ENCODE results near the gene PARP8.

DNA sequence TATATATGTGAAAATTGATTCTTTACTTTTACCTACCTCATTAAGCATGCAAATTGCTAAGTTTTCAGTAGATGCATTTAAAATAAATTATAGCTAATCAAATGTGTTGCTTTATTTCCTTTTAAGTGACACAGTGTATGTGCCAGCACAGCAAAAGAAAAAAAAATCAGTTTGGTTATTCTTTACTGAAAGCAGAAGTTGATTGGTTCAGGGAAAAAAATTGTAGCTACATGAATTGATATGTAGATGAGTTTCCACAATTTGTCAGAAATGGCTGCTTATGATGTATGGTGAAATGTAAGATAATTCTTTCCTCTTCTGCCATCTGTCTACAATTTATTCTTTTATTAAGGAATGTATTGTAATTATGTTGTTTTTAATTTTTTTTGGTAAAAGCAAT is 57.8 kb downstream of the PARP8 start:
- TF ChIP-seq EZH2 (IDR thresholded peaks at IDR 0.05; ENCODE audit: low read depth, low read length, severe bottlenecking), result no peak
- no peak for TF ChIP-seq POLR2A (IDR thresholded peaks at IDR 0.05; ENCODE audit: control extremely low read depth in 1 of 2, low read depth in 2 of 2, low read length in 2 of 2)
- no peak for TF ChIP-seq POLR2AphosphoS5 (IDR thresholded peaks at IDR 0.05; ENCODE audit: low read depth, low read length)
- TF ChIP-seq CTCF (IDR thresholded peaks at IDR 0.05; ENCODE audit: control extremely low read depth in 1 of 3, insufficient read depth in 1 of 3, low read depth in 1 of 3, low read length in 3 of 3), result no peak
- TF ChIP-seq CBX5 (IDR thresholded peaks at IDR 0.05; ENCODE audit: low read depth, low read length), result no peak
- no peak for TF ChIP-seq ATF3 (IDR thresholded peaks at IDR 0.05; ENCODE audit: insufficient read depth, low read depth, low read length)
- TF ChIP-seq TAF1 (IDR thresholded peaks at IDR 0.05; ENCODE audit: low read depth, low read length), result no peak
- no peak for TF ChIP-seq SP2 (IDR thresholded peaks at IDR 0.05; ENCODE audit: low read length)
- no peak for TF ChIP-seq TBP (IDR thresholded peaks at IDR 0.05; ENCODE audit: low read depth, low read length)

Measured in H1 (cell line).